Measurements from ENCODE around the gene SDK1.
A peak's percentile ranks its signal among the peaks of the same experiment; 100 is the strongest.

Gene SDK1

DNA sequence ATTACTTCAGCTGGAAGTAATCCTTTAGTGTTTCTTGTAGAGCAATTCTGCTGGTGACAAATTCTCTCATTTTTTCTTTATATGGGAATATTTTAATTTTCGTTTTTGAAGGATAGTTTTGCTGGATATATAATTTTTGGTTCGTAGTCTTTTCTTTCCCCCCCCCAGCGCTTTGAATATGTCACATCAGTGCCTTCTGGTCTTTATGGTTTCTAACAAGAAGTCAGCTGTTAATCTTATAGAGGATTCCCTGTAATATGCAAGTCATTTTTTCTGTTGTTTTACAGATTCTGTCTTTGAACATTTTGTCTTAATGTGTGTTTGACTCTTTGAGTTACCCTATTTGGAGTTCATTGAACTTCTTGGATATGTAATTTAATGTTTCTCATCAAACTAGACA lies 96.3 kb downstream of the SDK1 start:
- DNase-seq (ENCODE audit: low read depth) = no peak
- H3K4me3 ChIP-seq (ENCODE audit: low read depth, low read length) = no peak overlapping the region
- no peak for TF ChIP-seq CTCF (IDR thresholded peaks at IDR 0.05; ENCODE audit: insufficient read depth, low read depth, low read length, missing control alignments)

DNA sequence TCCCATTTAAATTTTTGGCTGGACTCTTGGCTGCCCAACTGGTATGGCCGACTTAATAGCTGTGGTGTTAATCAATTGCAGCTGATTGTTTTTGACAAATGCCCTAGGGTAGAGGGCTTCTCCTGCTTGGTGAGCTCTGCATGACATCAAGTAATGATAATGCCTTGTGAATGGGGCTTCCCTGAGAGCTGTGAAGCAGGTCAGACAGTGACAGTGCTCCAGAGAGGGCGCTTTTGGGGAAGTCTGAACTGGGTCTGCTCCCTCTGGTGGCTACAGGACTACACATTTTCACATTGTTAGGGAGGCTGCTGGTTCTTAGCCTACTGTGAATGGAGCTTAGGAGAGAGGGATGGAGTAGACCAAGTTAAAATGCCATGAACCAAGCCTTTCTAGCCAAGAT lies 98.8 kb downstream of the SDK1 start:
- no peak overlapping the region for H3K4me3 ChIP-seq (ENCODE audit: low read depth, low read length)
- TF ChIP-seq CTCF (IDR thresholded peaks at IDR 0.05; ENCODE audit: insufficient read depth, low read depth, low read length, missing control alignments) = peak; percentile 21
- DNase-seq (ENCODE audit: low read depth) = peak; percentile 22

- DNase-seq (ENCODE audit: low read depth) = no peak
- H3K4me3 ChIP-seq (ENCODE audit: low read depth, low read length) = no peak overlapping the region
- TF ChIP-seq CTCF (IDR thresholded peaks at IDR 0.05; ENCODE audit: insufficient read depth, low read depth, low read length, missing control alignments) = no peak
Measured at GRCh38 chr7:3404501-3404900, 103.4 kb downstream of the SDK1 start.

GRCh38 chr7:3408814-3409595 lies 108.0 kb downstream of the SDK1 start:
- no peak overlapping the region for H3K4me3 ChIP-seq (ENCODE audit: low read depth, low read length)
- peak; percentile 9 for DNase-seq (ENCODE audit: low read depth)
- no peak for TF ChIP-seq CTCF (IDR thresholded peaks at IDR 0.05; ENCODE audit: insufficient read depth, low read depth, low read length, missing control alignments)

- TF ChIP-seq CTCF (IDR thresholded peaks at IDR 0.05; ENCODE audit: insufficient read depth, low read depth, low read length, missing control alignments) = no peak
- no peak overlapping the region for H3K4me3 ChIP-seq (ENCODE audit: low read depth, low read length)
- no peak for DNase-seq (ENCODE audit: low read depth)
Measured at GRCh38 chr7:3412871-3413270, 111.8 kb downstream of the SDK1 start.

GRCh38 chr7:3415861-3416312 lies 114.8 kb downstream of the SDK1 start:
- no peak for DNase-seq (ENCODE audit: low read depth)
- H3K4me3 ChIP-seq (ENCODE audit: low read depth, low read length) = no peak overlapping the region
- TF ChIP-seq CTCF (IDR thresholded peaks at IDR 0.05; ENCODE audit: insufficient read depth, low read depth, low read length, missing control alignments) = no peak

GRCh38 chr7:3416453-3416852 lies 115.4 kb downstream of the SDK1 start:
- TF ChIP-seq CTCF (IDR thresholded peaks at IDR 0.05; ENCODE audit: insufficient read depth, low read depth, low read length, missing control alignments) = no peak
- DNase-seq (ENCODE audit: low read depth) = no peak
- H3K4me3 ChIP-seq (ENCODE audit: low read depth, low read length) = no peak overlapping the region
